Measurements from ENCODE around the gene C1orf21. TPM values are rescaled to one million over a fixed set of nuclear protein-coding genes. Genes with fewer than 3 reads are reported as not detected.

The C1orf21 gene
- total RNA-seq, 1 donor from 2014 or later = 3.4 TPM

DNA sequence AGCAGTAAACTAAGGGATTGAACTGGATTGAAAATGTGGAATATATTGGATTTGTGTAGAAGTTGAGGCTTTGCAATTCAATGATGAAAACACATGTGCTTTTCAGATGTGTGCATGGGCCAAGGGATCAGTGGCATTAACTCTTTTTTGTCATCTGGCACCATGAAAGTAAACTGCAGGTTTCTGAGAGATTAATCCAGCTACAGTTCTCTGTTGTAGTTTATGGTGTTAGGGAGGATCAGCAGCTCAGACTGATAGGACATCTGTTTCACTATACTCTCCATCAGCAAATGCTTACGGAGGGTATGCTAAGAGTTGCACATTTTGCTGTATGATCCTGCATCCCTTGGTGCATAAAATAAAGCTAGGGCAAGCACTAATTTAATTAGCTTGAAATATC, 82.6 kb downstream of the C1orf21 start:
- Mint-ChIP-seq H3K36me3 (ENCODE audit: low read depth) (no peaks in the 10 kb centered on the region), H3K4me1 (ENCODE audit: low read depth) (no peaks in the 10 kb centered on the region), H3K9me3 (no peaks in the 10 kb centered on the region), H3K27ac (no peak overlapping the region), H3K27me3 (ENCODE audit: low read depth) (peaks cover 6% of the 10 kb centered on the region), H3K4me3 (ENCODE audit: low read depth) (no peak overlapping the region)
- intact Hi-C loops (cut with micrococcal nuclease) = no loop called here
- DNase-seq (ENCODE audit: low spot score) = no peak

DNA sequence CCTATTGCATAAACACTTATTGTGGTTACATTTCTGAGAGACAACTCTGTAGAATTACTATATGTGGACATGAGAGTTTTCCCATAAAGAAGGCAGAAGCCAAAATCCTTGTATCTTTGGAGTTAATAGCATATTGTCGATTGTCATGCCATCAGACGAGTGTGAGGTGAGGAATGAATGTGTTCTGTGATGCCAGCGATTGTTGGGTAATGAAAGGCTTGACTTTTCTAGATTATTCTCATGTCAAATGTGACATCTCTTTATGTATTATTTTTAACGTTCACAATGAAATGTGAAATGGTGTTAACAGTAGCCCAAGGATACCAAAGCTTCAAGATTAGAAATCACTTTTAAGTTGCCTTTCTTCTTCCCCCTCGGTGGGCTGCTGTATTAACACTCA, 84.9 kb downstream of the C1orf21 start:
- no peaks in the 10 kb centered on the region for H3K9me3 Mint-ChIP-seq
- no peaks in the 10 kb centered on the region for H3K36me3 Mint-ChIP-seq (ENCODE audit: low read depth)
- H3K27me3 Mint-ChIP-seq (ENCODE audit: low read depth) = peaks cover 8% of the 10 kb centered on the region
- H3K27ac Mint-ChIP-seq = no peak overlapping the region
- no peaks in the 10 kb centered on the region for H3K4me1 Mint-ChIP-seq (ENCODE audit: low read depth)
- intact Hi-C loops (cut with micrococcal nuclease) = no loop called here
- no peak overlapping the region for H3K4me3 Mint-ChIP-seq (ENCODE audit: low read depth)
- no peak for DNase-seq (ENCODE audit: low spot score)

DNA sequence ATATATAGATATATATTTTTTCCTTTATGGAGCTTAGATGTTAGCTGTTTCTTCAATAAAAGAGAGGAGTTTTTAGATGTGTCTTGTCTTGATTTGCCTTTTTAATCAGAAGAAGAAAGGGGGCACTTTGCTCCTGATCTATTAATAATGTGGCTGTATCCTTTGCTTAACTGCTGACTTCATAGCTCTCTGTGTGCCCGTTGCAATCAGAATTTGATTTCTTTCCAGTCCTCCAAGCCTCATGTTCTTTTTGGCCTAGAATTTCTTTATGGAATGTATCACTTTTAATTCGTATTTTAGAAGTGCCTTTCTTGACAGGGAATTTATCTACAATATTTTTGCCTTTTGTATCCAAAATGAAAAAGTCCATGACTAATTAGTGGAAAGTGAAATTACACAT, 85.3 kb downstream of the C1orf21 start:
- Mint-ChIP-seq H3K9me3 (no peaks in the 10 kb centered on the region), H3K4me3 (ENCODE audit: low read depth) (no peak overlapping the region), H3K4me1 (ENCODE audit: low read depth) (no peaks in the 10 kb centered on the region), H3K27me3 (ENCODE audit: low read depth) (peaks cover 8% of the 10 kb centered on the region), H3K27ac (no peak overlapping the region), H3K36me3 (ENCODE audit: low read depth) (no peaks in the 10 kb centered on the region)
- intact Hi-C loops (cut with micrococcal nuclease) = no loop called here
- no peak for DNase-seq (ENCODE audit: low spot score)

DNA sequence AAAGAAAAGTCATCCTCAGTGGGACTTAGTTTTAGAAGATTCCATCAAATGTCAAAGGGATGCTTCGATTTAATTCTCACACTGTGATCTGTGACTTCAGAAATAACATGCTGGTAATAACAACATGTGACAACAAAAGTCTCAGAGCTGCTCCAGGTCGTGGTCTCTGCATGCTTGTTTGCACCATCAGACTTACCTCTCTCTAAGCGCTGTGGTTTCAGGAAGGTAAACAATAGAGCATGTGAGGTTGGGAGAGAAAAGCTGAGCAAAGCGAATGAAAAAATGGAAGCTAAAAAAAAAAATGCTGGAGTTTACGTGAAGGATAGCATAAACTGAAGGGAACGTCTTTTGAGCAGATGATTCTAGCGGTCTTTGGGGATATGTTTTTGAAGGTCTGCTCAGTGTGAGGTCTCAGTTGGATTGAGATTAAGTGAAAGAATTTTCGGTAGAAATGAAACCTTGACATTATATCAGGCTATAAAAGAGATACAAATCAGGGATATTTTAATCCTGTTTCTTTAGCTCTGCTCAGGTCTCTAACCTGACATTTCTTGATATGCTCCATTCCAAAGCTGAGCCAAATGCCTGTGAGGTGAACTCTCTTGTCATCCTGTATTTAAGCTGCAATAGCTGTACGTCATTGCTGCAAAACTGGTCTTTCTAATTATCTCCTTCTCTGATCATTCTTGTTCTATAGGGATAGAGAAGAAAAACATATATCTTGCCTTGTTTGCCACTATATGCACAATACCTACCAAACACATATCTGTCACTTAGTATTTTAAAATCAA, 86.5 kb downstream of the C1orf21 start:
- Mint-ChIP-seq H3K4me1 (ENCODE audit: low read depth) (no peaks in the 10 kb centered on the region), H3K9me3 (no peaks in the 10 kb centered on the region), H3K36me3 (ENCODE audit: low read depth) (no peaks in the 10 kb centered on the region), H3K27ac (no peak overlapping the region), H3K27me3 (ENCODE audit: low read depth) (peaks cover 4% of the 10 kb centered on the region), H3K4me3 (ENCODE audit: low read depth) (no peak overlapping the region)
- intact Hi-C loops (cut with micrococcal nuclease) = no loop called here
- no peak for DNase-seq (ENCODE audit: low spot score)

DNA sequence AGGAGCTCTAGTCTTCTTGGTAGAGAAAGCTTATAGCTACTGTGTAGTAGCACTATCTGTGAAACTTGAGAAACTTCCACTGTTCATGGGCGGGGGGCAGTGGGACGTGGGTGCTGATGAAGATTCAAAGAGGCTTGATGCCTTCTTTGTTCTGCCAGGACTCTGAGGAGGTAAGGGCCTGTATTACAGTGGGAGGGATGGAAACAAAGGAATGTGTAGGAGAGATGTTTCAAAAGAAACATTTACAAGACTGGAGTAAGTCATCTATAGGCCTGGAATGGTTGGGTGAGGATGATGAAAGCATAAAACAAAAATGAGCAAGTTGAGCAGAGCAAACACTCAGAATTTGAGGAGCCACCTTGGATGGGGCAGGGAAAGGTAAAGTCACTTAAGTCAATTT, 89.4 kb downstream of the C1orf21 start:
- no peak for DNase-seq (ENCODE audit: low spot score)
- H3K4me1 Mint-ChIP-seq (ENCODE audit: low read depth) = no peaks in the 10 kb centered on the region
- no peaks in the 10 kb centered on the region for H3K9me3 Mint-ChIP-seq
- no peak overlapping the region for H3K27ac Mint-ChIP-seq
- no peak overlapping the region for H3K4me3 Mint-ChIP-seq (ENCODE audit: low read depth)
- intact Hi-C loops (cut with micrococcal nuclease) = no loop called here
- no peaks in the 10 kb centered on the region for H3K36me3 Mint-ChIP-seq (ENCODE audit: low read depth)
- H3K27me3 Mint-ChIP-seq (ENCODE audit: low read depth) = peaks cover 4% of the 10 kb centered on the region

DNA sequence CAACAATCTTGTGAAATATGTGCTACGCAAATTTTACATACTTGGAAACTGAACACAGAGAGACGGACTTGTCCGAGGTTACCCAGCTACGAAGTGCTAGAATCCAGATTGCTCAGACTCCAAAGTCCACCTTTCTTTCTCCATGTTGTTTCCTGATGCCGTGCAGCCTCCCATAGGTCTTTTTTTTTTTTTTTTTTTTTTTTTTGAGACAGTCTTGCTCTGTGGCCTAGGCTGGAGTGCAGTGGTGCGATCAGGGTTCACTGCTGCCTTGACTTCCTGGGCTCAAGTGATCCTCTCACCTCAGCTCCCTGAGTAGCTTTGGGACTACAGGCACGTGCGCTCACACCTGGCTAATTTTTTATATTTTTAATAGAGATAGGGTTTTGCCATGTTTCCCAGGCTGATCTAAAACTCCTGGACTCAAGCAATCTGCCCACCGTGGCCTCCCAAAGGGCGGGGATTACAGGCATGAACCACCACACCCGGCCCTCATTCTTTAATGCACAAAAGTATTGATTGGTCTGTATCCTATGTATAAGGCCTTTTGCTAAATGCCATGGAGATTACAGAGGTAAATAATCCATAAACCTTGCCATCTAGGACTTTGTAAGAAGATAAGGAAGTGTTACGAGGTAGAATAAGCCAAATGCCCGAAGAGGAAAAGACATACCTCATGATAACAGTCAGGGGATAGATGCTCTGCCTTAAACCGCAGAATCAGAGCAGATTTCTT, 92.8 kb downstream of the C1orf21 start:
- H3K4me1 Mint-ChIP-seq (ENCODE audit: low read depth) = no peaks in the 10 kb centered on the region

DNA sequence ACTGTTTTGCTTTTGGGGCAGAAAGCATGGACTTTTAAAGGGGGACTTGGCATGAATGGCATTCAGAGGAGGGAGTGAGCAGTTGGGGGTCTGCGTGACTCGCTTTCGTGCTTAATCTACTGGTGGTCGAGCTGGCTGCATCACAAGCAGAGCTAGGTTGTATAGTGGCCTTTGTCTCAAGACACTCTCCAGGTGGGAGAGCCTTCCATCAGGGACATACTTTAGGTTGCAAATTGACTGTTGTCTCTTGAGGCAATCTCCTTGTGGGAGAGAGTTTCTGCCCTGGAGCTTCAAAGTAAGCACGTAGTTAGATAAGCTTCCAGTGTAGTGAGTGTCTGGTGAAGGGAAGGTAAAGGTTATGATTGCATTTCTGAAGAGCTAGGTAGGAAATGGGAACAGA, 93.9 kb downstream of the C1orf21 start:
- no peaks in the 10 kb centered on the region for H3K36me3 Mint-ChIP-seq (ENCODE audit: low read depth)
- H3K4me1 Mint-ChIP-seq (ENCODE audit: low read depth) = no peaks in the 10 kb centered on the region
- intact Hi-C loops (cut with micrococcal nuclease) = no loop called here
- no peak for DNase-seq (ENCODE audit: low spot score)
- no peak overlapping the region for H3K4me3 Mint-ChIP-seq (ENCODE audit: low read depth)
- H3K27me3 Mint-ChIP-seq (ENCODE audit: low read depth) = peaks cover 7% of the 10 kb centered on the region
- H3K9me3 Mint-ChIP-seq = no peaks in the 10 kb centered on the region
- H3K27ac Mint-ChIP-seq = no peak overlapping the region

More for the DNA sequence above, 92.8 kb downstream of the C1orf21 start:
- H3K27ac Mint-ChIP-seq = no peak overlapping the region
- peaks cover 5% of the 10 kb centered on the region for H3K27me3 Mint-ChIP-seq (ENCODE audit: low read depth)
- DNase-seq (ENCODE audit: low spot score) = no peak
- H3K36me3 Mint-ChIP-seq (ENCODE audit: low read depth) = no peaks in the 10 kb centered on the region
- intact Hi-C loops (cut with micrococcal nuclease) = no loop called here
- no peak overlapping the region for H3K4me3 Mint-ChIP-seq (ENCODE audit: low read depth)
- H3K9me3 Mint-ChIP-seq = no peaks in the 10 kb centered on the region

DNA sequence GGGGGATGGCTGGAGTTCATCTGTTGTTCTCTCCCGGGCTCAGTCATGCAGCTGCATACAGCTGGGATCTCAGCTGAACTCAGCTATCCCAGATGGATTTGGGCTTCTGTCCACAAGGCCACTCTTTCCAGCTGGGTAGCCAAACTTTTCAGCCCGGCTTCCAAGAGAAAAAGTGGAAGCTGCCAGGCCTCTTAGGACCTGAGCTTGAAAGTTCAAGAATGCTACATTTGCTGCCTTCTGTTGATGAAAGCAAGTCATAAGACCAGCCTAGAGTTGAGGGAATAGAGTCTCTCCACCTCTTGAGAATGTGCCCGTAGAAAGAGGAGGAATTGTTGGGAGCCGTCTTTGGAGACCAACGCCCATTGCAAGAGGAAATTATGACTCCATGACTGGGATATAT, 95.3 kb downstream of the C1orf21 start:
- DNase-seq (ENCODE audit: low spot score) = no peak
- H3K27me3 Mint-ChIP-seq (ENCODE audit: low read depth) = peaks cover 7% of the 10 kb centered on the region
- no peak overlapping the region for H3K4me3 Mint-ChIP-seq (ENCODE audit: low read depth)
- no peak overlapping the region for H3K27ac Mint-ChIP-seq
- H3K9me3 Mint-ChIP-seq = no peaks in the 10 kb centered on the region
- intact Hi-C loops (cut with micrococcal nuclease) = no loop called here
- no peaks in the 10 kb centered on the region for H3K4me1 Mint-ChIP-seq (ENCODE audit: low read depth)
- H3K36me3 Mint-ChIP-seq (ENCODE audit: low read depth) = no peaks in the 10 kb centered on the region

DNA sequence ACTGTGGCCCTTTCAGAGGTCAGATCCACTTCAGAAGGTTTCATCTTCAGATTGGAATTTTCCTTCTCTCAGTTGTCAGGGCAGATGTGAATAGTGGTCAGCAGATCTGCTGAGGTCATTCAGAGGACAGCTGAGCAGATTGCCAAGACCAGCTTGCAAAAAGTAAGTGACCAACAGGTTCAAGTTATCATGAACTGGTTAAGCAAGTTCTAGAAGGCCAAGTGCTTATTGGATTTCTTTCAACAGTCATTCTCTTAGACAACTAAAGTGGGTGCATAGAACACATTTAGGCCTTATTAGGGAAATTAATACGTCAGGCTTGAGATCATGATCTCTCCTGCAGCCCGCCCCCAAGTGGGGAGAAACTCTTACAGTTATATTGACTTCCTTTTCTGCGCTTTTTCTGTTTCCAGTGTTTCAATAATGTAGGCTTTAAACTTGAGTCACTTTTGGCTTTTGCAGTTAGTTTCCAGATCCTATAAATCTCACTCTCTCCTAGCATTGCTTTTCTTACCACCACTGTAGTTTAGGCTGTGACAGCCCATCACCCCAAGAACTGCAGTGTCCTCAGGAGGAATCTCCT, 96.4 kb downstream of the C1orf21 start:
- intact Hi-C loops (cut with micrococcal nuclease) = no loop called here

DNA sequence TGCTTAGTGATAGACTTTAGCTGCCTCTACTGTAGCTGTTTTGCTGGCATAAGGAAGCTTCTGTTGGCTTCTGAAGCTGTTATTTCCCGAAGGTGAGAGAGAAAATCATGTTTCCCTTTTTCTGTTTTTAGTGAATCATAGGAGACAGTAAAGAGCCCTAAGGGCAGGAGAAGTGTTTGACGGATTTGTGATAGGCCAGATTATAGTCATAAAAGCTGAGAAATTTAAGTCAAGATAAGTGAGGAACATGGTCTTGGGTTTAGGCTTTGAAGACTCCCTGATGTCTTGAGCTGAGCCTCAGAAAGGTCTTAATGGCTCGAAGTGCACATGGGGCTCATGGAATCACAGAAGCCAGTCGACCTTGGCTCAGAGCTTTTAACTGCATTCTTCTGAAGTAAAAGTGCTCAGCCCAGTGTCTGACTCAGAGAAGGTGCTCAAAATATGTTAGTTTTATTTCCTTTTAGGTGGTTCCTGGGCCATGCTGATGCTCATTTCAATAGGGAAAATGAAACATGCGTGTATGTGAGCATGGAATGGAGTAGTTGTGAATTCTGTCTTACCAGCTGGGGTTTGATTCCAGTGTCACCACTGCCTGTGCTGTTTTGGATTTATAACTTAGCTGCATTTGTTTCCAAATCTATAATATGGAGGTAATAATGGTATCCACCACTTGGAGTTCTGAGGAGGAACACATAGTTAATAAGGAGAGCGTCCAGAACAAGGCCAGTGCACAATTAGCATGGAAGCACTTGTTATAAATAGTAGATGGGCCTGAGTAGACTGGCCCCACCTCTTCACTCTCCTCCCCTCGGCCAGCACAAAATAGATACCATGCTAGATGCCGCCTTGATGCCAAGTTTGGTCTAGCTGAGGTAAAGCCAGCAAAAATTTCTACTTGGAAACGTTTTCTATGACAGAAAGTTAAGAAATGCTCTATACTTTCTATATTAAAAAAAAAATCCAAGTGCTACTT, 99.2 kb downstream of the C1orf21 start:
- Mint-ChIP-seq H3K27me3 (ENCODE audit: low read depth) (peaks cover 10% of the 10 kb centered on the region), H3K36me3 (ENCODE audit: low read depth) (no peaks in the 10 kb centered on the region), H3K4me3 (ENCODE audit: low read depth) (no peak overlapping the region), H3K4me1 (ENCODE audit: low read depth) (peaks cover 3% of the 10 kb centered on the region), H3K27ac (no peak overlapping the region), H3K9me3 (no peaks in the 10 kb centered on the region)
- intact Hi-C loops (cut with micrococcal nuclease) = no loop called here
- no peak for DNase-seq (ENCODE audit: low spot score)

More for the DNA sequence above, 96.4 kb downstream of the C1orf21 start:
- Mint-ChIP-seq H3K27ac (no peak overlapping the region), H3K4me1 (ENCODE audit: low read depth) (no peaks in the 10 kb centered on the region), H3K36me3 (ENCODE audit: low read depth) (no peaks in the 10 kb centered on the region), H3K27me3 (ENCODE audit: low read depth) (peaks cover 11% of the 10 kb centered on the region), H3K9me3 (no peaks in the 10 kb centered on the region), H3K4me3 (ENCODE audit: low read depth) (no peak overlapping the region)
- no peak for DNase-seq (ENCODE audit: low spot score)

DNA sequence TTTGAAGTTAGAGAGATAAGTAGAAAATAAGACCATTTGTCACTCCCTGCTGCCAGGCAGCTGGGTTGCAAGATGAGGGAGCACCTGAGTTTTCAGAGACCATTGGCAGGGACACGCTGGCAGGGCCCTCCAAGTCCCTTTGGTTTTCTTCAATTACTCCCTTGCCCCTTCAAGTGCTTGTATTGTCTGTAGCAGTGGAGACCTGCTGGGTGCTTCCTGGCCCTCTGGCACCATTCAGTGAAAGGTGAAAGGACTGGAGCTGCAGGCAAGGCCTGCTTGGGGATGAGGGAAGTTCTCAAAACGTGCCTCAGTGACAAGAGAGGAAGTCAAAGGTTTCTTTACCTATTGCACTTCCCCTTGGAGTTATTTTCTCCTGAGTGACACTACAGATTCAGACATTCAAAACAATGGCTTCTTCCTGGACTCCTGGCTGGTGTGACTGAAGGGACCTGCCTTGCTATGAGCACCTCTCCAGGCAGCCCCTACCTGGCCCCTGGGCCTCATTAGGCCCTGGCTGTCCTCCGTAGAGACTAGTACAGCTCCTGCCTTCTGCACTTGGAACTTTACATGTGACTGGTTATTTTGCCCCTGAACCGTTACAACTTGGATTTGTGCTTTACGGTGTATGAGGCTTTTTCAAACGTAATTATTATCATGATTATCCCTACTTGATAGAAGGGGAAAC, 100.1 kb downstream of the C1orf21 start:
- Mint-ChIP-seq H3K36me3 (ENCODE audit: low read depth) (no peaks in the 10 kb centered on the region), H3K27ac (no peak overlapping the region), H3K4me1 (ENCODE audit: low read depth) (peaks cover 8% of the 10 kb centered on the region), H3K9me3 (no peaks in the 10 kb centered on the region), H3K27me3 (ENCODE audit: low read depth) (peaks cover 10% of the 10 kb centered on the region), H3K4me3 (ENCODE audit: low read depth) (no peak overlapping the region)
- DNase-seq (ENCODE audit: low spot score) = no peak
- intact Hi-C loops (cut with micrococcal nuclease) = no loop called here

Data from activated T-helper 2 cell treated with anti-CD3 and anti-CD28 coated beads, Interferon-gamma antibody, Interleukin-2, Interleukin-4, amounts not matched to agents 10 μg/mL and 5 μg/mL and 100 μg/mL, durations not matched to agents 14 hours and 24 hours and 36 hours (primary cell).